Measurements from ENCODE around the gene CLEC16A.

CLEC16A gene

DNA sequence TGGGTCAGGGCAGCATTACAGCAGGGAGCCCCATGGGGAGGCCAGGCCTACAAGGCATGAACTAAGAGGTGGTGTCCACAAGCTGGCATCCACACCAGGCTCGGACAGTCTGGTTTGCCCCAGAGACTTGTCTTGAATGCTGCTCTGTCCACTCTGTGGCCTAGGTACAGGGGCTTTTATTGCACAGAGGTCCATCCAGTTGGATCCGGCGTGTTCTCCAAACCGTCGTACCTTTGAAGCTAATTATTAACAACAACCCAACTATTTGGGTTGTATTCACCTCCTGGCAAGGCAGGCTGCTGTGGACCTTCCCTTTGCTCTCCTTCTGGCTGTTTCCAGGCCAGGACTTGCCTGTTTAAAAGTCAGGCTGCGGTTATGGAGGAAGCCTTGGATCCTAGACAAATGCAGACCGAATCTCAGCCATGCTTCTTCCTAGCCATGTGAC, 123.4 kb downstream of the CLEC16A start:
- no peak overlapping the region for H3K27ac ChIP-seq (ENCODE audit: low read length)
- no peak overlapping the region for H3K4me3 ChIP-seq (ENCODE audit: low read depth in 1 of 2, low read length in 2 of 2)
- no peaks in the 10 kb centered on the region for H3K27me3 ChIP-seq (ENCODE audit: low read depth, low read length)
- peaks cover 12 to 32% of the 10 kb centered on the region in 2 donors for H3K36me3 ChIP-seq (ENCODE audit: control insufficient read depth in 1 of 2, insufficient read depth in 2 of 2, low read length in 2 of 2)
- no peaks in the 10 kb centered on the region for H3K4me1 ChIP-seq (ENCODE audit: control insufficient read depth in 1 of 2, insufficient read depth in 2 of 2, low read length in 2 of 2)
- H3K9me3 ChIP-seq (ENCODE audit: control insufficient read depth in 1 of 2, low read length in 2 of 2): no peaks in the 10 kb centered on the region

DNA sequence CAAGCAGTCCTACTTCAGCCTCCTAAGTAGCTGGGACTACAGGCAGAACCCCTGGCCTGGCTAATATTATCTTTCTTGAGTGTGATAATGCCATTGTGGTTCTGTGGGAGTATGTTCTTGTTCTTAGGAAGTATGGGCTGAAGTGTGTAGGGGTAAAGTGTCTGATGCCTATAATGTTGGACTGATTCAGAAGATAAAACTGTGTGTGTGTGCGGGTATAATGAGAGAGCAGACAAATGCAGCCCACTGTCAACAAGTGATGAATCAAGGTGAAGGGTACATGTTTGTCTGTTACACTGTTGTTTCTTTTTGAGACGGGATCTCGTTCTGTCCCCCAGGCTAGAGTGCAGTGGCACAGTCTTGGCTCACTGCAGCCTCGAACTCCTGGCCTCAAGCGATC, 127.5 kb downstream of the CLEC16A start:
- H3K4me3 ChIP-seq (ENCODE audit: low read depth in 1 of 2, low read length in 2 of 2): no peak overlapping the region
- no peaks in the 10 kb centered on the region for H3K4me1 ChIP-seq (ENCODE audit: control insufficient read depth in 1 of 2, insufficient read depth in 2 of 2, low read length in 2 of 2)
- H3K27me3 ChIP-seq (ENCODE audit: low read depth, low read length): no peaks in the 10 kb centered on the region
- peaks cover 0 to 8% of the 10 kb centered on the region in 2 donors for H3K36me3 ChIP-seq (ENCODE audit: control insufficient read depth in 1 of 2, insufficient read depth in 2 of 2, low read length in 2 of 2)
- no peaks in the 10 kb centered on the region for H3K9me3 ChIP-seq (ENCODE audit: control insufficient read depth in 1 of 2, low read length in 2 of 2)
- H3K27ac ChIP-seq (ENCODE audit: low read length): no peak overlapping the region

DNA sequence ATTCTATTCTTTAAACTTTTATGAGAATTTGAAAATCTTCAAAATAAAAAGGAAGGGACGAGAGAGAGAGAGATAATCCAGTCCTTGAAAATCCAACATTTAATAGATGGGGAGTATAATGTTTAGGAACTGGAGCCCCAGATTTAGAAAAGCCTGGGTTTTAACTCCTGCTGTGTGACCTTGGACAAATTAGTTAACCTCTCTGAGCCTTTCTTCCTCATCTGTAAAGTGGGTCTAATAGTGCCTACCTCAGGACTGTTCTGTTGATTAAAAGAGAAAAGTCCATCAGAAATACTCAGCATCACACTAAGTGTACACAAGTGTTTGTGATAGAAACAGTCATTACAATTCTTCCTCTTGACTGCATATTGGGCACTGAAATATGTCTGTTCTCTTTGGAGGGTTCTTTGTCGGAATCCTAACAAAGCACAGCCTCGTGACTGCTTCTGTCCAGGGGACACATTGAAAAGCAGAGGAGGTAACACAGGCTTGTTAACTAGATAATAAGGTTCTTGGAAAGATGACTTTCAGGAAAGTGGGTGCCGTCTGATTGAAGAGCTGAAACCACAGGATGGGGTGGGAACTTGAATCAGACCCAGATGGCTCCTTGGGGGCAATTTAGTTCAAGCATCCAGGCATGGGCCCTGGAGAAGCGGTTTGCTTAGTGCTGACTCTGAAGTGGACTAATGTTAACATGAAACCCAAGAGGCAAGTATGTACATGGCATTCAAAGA, 128.2 kb downstream of the CLEC16A start:
- Histone ChIP-seq H3K4me3 (ENCODE audit: low read depth in 1 of 2, low read length in 2 of 2) (no peak overlapping the region), H3K27me3 (ENCODE audit: low read depth, low read length) (no peaks in the 10 kb centered on the region), H3K36me3 (ENCODE audit: control insufficient read depth in 1 of 2, insufficient read depth in 2 of 2, low read length in 2 of 2) (peaks cover 0 to 8% of the 10 kb centered on the region in 2 donors), H3K4me1 (ENCODE audit: control insufficient read depth in 1 of 2, insufficient read depth in 2 of 2, low read length in 2 of 2) (no peaks in the 10 kb centered on the region), H3K9me3 (ENCODE audit: control insufficient read depth in 1 of 2, low read length in 2 of 2) (no peaks in the 10 kb centered on the region), H3K27ac (ENCODE audit: low read length) (no peak overlapping the region)

DNA sequence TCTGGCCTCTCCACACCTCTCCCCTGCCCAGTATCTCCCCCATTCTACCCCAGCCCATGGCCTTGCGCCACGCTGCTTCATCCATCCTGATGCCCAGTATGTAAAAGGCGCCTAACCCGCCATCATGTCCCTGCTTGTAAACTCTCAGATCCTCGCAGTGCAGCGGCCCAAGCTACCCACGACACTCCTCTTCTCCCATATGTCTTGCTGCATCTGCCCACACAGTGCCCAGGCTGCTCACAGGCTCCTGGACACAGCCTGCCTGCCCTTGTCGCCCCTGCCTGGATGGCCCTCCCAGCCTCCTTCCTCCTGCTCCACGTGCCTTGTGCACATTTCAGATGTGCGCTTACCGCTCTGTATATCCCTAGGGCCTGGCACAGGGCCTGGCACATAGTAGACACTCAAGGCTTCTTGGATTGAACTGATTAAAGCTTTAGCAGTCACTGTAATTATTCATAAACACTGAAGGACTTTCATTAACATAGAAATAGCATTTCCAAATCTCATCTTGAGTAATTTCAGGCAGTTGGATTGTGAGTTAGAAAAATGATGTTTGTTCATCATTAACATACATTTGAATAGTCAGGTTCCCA, 129.1 kb downstream of the CLEC16A start:
- peaks cover 5 to 6% of the 10 kb centered on the region in 2 donors for H3K4me1 ChIP-seq (ENCODE audit: control insufficient read depth in 1 of 2, insufficient read depth in 2 of 2, low read length in 2 of 2)
- no peaks in the 10 kb centered on the region for H3K27me3 ChIP-seq (ENCODE audit: low read depth, low read length)
- no peaks in the 10 kb centered on the region for H3K9me3 ChIP-seq (ENCODE audit: control insufficient read depth in 1 of 2, low read length in 2 of 2)
- H3K27ac ChIP-seq (ENCODE audit: low read length): no peak overlapping the region
- peaks cover 0 to 8% of the 10 kb centered on the region in 2 donors for H3K36me3 ChIP-seq (ENCODE audit: control insufficient read depth in 1 of 2, insufficient read depth in 2 of 2, low read length in 2 of 2)
- H3K4me3 ChIP-seq (ENCODE audit: low read depth in 1 of 2, low read length in 2 of 2): no peak overlapping the region

DNA sequence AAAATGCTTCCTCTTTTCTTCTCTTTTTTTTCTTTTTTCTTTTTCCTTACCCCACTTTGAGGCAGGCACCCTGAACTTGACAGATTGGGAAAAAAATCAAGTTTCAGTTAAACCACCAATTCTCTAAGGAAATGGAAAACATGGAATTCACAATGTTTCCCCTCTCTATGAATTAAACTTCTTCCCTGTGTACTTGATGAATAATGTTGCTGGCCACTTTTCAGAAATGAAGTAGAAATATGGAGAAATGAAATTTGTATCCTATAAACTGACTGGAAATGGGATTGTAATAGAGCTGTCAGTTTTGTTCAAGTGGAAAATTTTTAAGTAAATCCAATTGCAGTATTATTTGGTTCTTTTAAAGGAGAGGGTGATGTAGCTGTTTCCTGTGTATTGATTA, 129.8 kb downstream of the CLEC16A start:
- Histone ChIP-seq H3K27me3 (ENCODE audit: low read depth, low read length) (no peaks in the 10 kb centered on the region), H3K9me3 (ENCODE audit: control insufficient read depth in 1 of 2, low read length in 2 of 2) (no peaks in the 10 kb centered on the region), H3K27ac (ENCODE audit: low read length) (no peak overlapping the region), H3K36me3 (ENCODE audit: control insufficient read depth in 1 of 2, insufficient read depth in 2 of 2, low read length in 2 of 2) (peaks cover 0 to 8% of the 10 kb centered on the region in 2 donors), H3K4me3 (ENCODE audit: low read depth in 1 of 2, low read length in 2 of 2) (no peak overlapping the region), H3K4me1 (ENCODE audit: control insufficient read depth in 1 of 2, insufficient read depth in 2 of 2, low read length in 2 of 2) (peaks cover 11 to 12% of the 10 kb centered on the region in 2 donors)

DNA sequence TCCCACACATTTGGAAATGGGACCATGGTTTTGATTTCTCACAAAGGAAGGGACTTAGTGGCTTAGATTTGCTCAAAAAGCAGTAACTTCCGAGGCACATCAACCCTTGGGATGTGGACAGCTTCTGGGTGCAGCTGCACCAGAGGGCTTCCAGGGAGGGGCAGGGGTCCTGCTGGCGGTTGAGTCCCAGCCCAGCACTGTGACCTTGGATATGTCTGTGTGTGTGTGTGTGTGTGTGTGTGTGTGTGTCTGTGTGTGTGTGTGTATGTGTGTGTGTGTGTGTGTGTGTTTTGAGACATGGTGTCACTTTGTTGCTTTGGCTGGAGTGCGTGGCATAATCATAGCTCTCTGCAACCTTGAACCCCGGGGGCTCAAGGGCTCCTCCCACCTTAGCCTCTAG, 130.8 kb downstream of the CLEC16A start:
- Histone ChIP-seq H3K27ac (ENCODE audit: low read length) (no peak overlapping the region), H3K4me1 (ENCODE audit: control insufficient read depth in 1 of 2, insufficient read depth in 2 of 2, low read length in 2 of 2) (peaks cover 22% of the 10 kb centered on the region in 2 donors), H3K36me3 (ENCODE audit: control insufficient read depth in 1 of 2, insufficient read depth in 2 of 2, low read length in 2 of 2) (peaks cover 0 to 8% of the 10 kb centered on the region in 2 donors)

DNA sequence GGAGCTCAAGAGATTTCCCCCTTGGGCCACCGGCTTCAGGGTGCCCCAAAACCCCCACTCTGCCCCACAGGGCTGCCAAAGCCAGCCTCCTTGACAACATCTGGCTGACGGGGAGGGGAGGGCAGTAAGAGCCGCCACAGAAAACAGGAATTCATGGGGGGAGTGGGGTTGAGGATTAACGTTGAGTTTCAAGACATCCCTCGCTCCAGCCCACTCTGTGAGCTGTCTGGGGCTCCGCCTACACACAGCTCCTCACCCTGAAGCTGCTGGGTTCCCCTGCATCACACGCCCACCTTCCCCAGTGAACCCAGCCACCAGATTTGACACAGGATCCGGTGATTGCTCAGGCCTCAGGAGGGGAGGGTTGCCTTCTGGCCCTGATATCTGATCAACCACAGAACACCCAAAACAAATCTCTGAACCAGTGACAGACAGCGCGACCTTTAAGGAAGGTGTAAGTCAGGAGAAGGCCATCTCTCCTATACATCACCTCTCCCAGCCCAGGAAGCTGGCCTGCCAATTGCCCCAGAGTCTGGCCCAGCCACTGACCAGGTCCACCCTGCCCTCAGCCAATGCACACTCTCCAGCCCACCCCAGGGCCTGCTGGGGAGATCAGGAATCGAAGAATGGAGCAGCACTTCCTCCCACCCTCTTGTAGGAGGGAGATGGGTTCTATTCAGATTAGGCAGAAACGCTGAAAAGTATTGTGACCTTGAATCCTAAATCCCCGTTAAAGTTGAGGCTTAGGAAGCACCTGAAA, 132.1 kb downstream of the CLEC16A start:
- Histone ChIP-seq H3K36me3 (ENCODE audit: control insufficient read depth in 1 of 2, insufficient read depth in 2 of 2, low read length in 2 of 2) (no peaks in the 10 kb centered on the region), H3K4me1 (ENCODE audit: control insufficient read depth in 1 of 2, insufficient read depth in 2 of 2, low read length in 2 of 2) (peaks cover 27% of the 10 kb centered on the region in 2 donors), H3K9me3 (ENCODE audit: control insufficient read depth in 1 of 2, low read length in 2 of 2) (no peaks in the 10 kb centered on the region), H3K27me3 (ENCODE audit: low read depth, low read length) (no peaks in the 10 kb centered on the region), H3K4me3 (ENCODE audit: low read depth in 1 of 2, low read length in 2 of 2) (no peak overlapping the region), H3K27ac (ENCODE audit: low read length) (no peak overlapping the region)

More for the DNA sequence above, 130.8 kb downstream of the CLEC16A start:
- Histone ChIP-seq H3K9me3 (ENCODE audit: control insufficient read depth in 1 of 2, low read length in 2 of 2) (no peaks in the 10 kb centered on the region), H3K4me3 (ENCODE audit: low read depth in 1 of 2, low read length in 2 of 2) (no peak overlapping the region), H3K27me3 (ENCODE audit: low read depth, low read length) (no peaks in the 10 kb centered on the region)

DNA sequence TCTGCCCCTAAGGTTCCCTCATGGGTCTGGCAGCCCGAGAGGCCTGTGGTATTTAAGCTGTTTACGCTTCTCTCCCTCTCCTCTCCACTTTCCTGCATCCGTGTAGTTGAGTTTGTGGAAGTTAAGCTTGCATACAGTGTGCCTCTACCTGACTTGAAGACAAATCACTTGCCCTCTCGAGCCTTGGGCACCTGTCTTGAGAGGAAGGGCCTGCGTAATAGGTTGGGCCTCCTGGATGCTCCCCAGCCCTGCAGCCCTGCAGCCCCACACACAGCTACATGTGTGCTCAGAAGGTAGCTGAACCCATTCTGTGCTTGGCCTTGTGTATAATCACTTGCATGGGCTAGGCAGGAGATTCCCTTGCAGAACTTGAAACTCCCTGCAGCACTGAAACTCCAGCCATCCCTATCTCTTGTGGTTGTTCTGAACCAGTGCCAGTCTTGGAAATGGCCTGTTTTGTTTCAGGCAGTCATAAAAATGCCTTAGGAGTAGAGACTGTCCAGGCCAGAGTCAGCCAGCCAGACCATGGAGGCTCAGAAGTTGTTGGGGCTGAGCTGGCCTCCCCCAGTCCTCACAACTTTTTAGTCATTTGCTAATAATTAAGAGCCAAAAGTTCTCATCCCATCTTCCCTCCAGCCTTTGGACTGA, 134.6 kb downstream of the CLEC16A start:
- Histone ChIP-seq H3K27ac (ENCODE audit: low read length) (peak overlapping the region; percentile 58), H3K4me3 (ENCODE audit: low read depth in 1 of 2, low read length in 2 of 2) (no peak overlapping the region), H3K9me3 (ENCODE audit: control insufficient read depth in 1 of 2, low read length in 2 of 2) (no peaks in the 10 kb centered on the region), H3K4me1 (ENCODE audit: control insufficient read depth in 1 of 2, insufficient read depth in 2 of 2, low read length in 2 of 2) (peaks cover 27 to 29% of the 10 kb centered on the region in 2 donors), H3K27me3 (ENCODE audit: low read depth, low read length) (no peaks in the 10 kb centered on the region), H3K36me3 (ENCODE audit: control insufficient read depth in 1 of 2, insufficient read depth in 2 of 2, low read length in 2 of 2) (no peaks in the 10 kb centered on the region)

DNA sequence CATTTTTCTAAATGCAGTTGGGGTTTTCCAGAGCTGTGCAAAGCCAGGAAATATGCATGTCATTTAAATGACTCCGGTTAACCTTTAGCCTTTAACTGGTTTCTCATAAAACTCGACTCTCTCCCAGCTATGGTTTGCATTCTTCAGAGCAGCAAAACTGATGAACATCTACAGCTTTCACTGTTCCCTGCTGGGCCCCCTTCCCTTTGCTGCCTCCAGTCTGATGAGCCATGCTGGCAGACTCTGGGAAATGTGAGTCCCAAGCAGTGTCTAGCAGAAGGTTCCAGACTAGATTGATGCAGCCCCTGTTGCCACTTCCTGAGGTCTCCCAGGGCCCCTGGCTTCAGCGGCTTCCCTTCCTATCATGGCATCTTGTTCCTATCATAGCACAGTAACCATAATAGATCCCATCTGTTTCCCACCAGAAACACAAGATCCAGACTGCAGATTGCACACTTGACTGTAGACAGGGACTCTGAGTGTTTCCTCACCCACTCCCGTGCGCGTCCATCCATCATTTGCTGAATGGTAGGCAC, 135.4 kb downstream of the CLEC16A start:
- Histone ChIP-seq H3K9me3 (ENCODE audit: control insufficient read depth in 1 of 2, low read length in 2 of 2) (no peaks in the 10 kb centered on the region), H3K36me3 (ENCODE audit: control insufficient read depth in 1 of 2, insufficient read depth in 2 of 2, low read length in 2 of 2) (no peaks in the 10 kb centered on the region), H3K4me1 (ENCODE audit: control insufficient read depth in 1 of 2, insufficient read depth in 2 of 2, low read length in 2 of 2) (peaks cover 29 to 30% of the 10 kb centered on the region in 2 donors), H3K27me3 (ENCODE audit: low read depth, low read length) (no peaks in the 10 kb centered on the region), H3K4me3 (ENCODE audit: low read depth in 1 of 2, low read length in 2 of 2) (peak overlapping the region in 1 of 2 donors; percentile 14), H3K27ac (ENCODE audit: low read length) (no peak overlapping the region)

DNA sequence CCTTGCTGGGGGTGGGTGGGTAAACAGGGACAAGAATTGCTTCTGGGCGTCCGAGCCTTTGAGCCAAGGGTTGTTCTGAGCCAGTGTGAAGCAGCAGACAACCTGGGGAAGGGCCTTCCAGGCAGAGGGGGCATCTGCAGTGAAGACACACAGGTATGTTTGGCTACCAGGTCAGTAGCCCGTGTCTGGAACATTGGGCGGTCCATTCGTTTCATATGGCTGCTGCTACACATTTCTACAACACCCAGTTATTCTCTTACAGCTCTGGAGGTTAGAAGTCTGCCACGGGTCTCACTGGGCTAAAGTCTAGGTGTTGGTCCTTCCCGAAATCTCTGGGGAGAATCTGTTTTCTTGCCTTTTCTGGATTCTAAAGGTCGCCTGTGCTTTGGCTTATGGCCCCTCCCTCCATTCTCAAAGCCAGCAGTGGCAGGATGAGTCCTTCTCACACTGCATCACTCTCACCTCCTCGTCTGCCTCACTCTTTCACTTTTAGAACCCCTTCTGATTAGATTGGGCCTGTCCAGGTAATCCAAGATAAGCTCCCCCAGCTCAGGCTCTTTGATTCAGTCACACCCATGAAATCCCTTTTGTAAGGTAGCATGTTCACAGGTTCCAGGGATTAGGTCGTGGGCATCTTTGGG, 136.1 kb downstream of the CLEC16A start:
- Histone ChIP-seq H3K4me1 (ENCODE audit: control insufficient read depth in 1 of 2, insufficient read depth in 2 of 2, low read length in 2 of 2) (peaks cover 33% of the 10 kb centered on the region in 2 donors), H3K9me3 (ENCODE audit: control insufficient read depth in 1 of 2, low read length in 2 of 2) (no peaks in the 10 kb centered on the region), H3K36me3 (ENCODE audit: control insufficient read depth in 1 of 2, insufficient read depth in 2 of 2, low read length in 2 of 2) (no peaks in the 10 kb centered on the region), H3K27ac (ENCODE audit: low read length) (no peak overlapping the region), H3K4me3 (ENCODE audit: low read depth in 1 of 2, low read length in 2 of 2) (no peak overlapping the region), H3K27me3 (ENCODE audit: low read depth, low read length) (no peaks in the 10 kb centered on the region)
